ENCODE results near the gene SLC35A2.

SLC35A2 gene

DNA sequence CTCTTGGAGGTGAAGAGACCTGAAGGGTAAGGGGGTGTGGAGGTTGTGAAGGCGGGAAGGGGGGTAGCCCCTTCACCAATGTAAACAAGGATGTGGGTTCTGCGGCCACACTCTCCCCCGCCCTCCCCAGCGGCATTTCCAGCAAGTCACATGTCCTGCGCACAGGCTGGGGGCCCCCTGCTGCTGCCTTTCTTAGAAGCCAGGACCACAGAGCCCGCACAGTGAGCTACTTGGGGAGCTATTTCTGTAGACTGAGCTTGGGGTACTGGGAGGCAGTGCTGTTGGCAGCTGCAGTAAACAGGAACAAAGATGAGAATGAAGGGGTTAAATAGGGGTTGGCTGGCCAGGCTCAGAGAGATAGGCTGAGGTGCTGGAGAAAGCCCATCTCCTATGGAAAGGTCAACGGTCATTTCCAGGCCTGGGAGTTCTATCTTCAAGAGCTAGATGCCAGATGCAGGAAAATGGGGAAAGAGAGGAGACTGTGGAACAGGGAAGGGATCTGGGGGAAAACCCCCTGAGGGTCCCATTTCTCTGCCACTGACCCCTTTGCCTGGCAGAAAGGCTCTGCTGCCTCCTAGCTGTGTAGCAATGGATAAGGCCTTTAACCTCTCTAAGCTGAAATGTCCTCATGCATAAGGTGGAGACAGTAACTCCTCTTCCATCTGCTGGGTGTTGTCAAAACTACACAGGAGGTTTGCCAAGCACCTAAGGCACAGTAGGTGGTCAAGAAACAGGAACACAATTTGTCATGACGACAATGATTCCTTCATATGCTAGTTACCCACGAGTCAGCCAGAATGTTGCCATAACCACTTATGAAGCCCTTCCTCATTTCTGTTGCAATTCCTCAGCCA lies 25.8 kb upstream of the SLC35A2 start:
- TF ChIP-seq, protein P1, sequence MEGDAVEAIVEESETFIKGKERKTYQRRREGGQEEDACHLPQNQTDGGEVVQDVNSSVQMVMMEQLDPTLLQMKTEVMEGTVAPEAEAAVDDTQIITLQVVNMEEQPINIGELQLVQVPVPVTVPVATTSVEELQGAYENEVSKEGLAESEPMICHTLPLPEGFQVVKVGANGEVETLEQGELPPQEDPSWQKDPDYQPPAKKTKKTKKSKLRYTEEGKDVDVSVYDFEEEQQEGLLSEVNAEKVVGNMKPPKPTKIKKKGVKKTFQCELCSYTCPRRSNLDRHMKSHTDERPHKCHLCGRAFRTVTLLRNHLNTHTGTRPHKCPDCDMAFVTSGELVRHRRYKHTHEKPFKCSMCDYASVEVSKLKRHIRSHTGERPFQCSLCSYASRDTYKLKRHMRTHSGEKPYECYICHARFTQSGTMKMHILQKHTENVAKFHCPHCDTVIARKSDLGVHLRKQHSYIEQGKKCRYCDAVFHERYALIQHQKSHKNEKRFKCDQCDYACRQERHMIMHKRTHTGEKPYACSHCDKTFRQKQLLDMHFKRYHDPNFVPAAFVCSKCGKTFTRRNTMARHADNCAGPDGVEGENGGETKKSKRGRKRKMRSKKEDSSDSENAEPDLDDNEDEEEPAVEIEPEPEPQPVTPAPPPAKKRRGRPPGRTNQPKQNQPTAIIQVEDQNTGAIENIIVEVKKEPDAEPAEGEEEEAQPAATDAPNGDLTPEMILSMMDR (IDR thresholded peaks at IDR 0.05; ENCODE audit: extremely low read depth, missing control alignments): peak; percentile 16
- DNase-seq (ENCODE audit: low spot score): peak; percentile 68

DNA sequence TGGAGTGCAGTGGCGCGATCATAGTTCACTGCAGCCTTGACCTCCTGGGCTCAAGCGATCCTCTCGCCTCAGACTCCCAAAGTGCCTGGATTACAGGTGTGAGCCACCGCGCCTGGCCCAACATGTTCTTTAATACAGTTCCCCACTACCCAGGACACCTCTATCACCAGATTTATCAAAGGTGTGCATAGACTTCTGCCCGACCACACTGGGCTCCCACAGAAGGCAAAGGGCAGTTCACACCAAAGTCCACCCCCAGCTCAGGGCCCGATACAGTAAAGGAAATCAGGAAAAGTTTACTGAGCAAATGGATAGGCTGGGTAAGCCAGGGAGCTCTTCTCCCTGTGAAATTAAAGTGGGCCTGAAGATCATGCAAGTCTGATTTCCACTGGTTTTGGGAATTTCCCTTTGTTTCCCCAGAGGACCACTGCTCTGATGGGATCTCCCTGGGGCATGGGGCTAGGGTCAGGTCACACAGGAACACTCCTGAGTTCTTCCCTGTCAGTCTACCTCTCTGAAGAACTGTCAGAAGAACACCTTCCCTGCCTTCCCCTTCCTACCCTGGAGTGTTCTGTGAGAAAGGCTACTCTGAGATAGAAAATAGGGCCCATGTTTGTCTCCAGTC lies 25.1 kb upstream of the SLC35A2 start:
- TF ChIP-seq, protein P1 (IDR thresholded peaks at IDR 0.05; ENCODE audit: extremely low read depth, missing control alignments): no peak
- no peak for DNase-seq (ENCODE audit: low spot score)

DNA sequence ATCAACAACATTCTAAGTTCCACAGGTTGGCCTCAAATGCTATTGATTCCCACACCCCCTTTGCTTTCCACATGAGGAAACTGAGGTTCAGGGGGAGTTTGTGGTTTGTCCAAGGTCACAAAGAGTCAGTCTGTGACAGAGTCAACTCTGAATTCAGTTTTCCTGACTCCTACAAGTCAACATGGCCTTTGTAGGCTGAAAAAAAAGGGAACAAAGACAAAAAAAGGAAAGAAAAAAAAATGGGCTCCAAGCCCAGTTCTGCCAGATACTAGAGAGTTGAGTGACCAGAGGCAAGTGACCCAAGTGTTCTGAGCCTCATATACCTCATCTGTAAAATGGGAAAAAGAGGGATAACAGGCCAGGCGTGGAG lies 23.8 kb upstream of the SLC35A2 start:
- DNase-seq (ENCODE audit: low spot score): no peak
- TF ChIP-seq, protein P1 (IDR thresholded peaks at IDR 0.05; ENCODE audit: extremely low read depth, missing control alignments): no peak

DNA sequence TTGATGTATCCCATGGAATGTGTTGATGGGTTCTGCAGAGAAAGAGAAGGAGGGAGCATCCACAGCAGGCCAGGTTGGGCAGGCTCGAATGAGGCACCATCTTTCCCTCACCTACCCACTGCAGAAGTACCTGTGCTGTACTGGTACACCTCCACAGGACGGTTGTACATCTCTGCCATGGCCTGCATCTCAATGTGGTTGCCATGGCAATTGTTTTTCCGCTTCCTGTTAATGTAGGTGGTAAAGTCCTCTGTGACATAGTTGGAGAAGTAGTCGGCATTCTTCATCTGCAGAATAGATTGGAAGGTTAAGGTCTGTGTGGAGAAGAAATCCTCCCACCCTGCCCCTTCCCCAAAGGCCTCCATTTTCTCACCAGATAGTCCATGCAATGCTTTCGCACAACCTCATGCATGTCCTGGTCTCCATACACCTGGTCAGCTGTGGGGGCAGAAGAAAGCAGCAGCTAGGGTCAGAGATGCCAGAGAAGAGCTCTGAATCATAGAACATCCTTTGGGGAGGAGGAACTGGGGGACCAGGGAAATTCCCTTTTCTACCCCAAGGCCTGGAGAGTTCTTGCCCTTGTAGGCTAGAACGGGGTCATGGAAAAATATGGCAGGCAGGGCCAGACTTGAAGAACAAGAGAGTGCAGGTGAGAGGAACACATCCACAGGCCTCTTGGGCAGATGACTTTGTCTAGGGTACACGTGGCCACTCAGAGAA lies 23.3 kb upstream of the SLC35A2 start:
- TF ChIP-seq, protein P1 (IDR thresholded peaks at IDR 0.05; ENCODE audit: extremely low read depth, missing control alignments): no peak
- DNase-seq (ENCODE audit: low spot score): no peak

DNA sequence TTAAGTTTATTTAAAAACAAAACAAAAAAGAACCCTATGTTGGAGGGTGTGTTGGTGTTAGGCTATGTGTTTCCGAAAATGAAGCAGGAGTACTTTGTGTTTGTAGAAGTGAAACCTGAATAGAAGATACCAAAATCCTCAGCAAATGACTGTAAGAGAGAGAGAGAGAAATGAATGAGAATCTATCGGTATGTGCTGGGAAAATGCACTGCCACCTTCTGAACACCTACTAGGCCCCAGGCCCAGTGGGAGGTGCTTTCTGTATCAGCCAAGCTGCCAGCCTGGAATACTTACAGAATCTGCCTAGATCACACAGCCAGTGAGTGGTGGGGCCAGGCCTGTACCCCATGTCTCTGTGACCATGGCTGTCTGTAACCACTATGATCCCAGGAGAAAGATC lies 22.3 kb upstream of the SLC35A2 start:
- TF ChIP-seq, protein P1 (IDR thresholded peaks at IDR 0.05; ENCODE audit: extremely low read depth, missing control alignments): no peak
- no peak for DNase-seq (ENCODE audit: low spot score)

DNA sequence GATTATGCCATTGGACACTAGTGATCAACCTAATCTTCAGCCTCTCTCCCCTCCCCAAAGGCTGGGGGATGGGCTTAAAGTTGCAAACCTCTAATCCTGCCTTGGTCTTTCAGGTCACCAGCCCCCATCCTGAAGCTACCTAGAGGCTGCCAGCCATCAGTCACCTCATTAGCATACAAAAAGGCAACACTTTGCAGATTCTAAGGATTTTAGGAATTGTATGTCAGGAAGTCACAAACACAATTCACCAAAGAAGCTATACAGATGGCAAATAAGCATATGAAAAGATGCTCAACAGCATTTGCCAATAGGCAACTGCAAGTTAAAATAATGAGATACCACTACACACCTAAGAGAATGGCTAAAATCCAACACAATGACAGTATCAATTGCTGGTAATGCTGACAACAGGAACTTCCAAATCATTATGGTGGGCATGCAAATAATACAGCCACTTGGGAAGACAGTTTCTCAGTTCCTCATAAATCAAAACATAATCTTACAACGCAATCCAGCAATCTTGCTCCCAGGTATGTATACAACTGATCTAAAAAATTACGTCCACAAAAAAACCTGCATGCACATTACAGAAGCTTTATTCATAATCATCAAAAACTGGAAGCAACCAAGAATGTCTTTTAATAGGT lies 16.4 kb upstream of the SLC35A2 start:
- DNase-seq (ENCODE audit: low spot score): no peak

More for the DNA sequence above, 16.4 kb upstream of the SLC35A2 start:
- TF ChIP-seq, protein P1 (IDR thresholded peaks at IDR 0.05; ENCODE audit: extremely low read depth, missing control alignments): no peak
